ENCODE data around the gene SUPT5H. TPM values are rescaled to one million over a fixed set of nuclear protein-coding genes. Genes with fewer than 3 reads are reported as not detected.

SUPT5H gene
- total RNA-seq, 1 donor from 2014 or later = 142 TPM

- intact Hi-C loops (cut with DNase I) = no loop called here
- H3K36me3 ChIP-seq = peaks cover 71 to 85% of the 10 kb centered on the region in 2 donors
- H3K27me3 ChIP-seq = no peaks in the 10 kb centered on the region
Observed at GRCh38 chr19:39463403-39463802, 18.0 kb downstream of the SUPT5H start.

DNA sequence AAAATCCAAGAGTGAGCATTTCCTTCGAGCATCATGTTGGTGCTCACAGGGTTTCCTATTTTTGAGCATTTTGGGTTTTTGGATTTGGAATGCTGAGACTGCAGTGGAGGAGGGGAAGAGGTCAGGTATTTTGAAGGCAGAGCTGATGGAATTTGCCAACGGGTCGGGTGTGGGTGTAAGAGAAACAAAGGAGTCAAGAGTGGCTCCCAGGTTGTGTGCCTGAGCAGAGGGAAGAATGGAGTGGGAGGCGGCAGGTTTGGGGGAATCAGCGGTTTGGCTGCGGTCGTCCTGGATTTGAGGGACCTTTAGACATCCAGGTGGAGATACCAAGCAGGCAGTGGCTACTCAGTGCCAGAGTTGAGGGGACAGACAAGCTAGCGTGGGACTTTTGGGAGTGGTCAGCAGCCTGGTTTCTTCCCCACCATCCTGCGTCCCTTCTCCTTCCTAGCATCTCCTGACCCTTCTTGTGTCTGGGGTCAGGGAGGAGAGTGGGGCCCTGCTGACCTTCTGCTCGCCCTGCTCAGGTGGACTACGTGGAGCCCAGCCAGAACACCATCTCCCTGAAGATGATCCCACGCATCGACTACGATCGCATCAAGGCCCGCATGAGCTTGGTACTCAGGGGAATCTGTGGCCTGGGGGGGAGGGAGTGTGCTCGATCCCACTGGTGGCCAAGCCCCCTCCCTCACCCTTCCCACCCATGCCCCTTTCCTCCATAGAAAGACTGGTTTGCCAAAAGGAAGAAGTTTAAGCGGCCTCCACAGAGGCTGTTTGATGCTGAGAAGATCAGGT lies 20.8 kb downstream of the SUPT5H start:
- Histone ChIP-seq H3K36me3 (peaks cover 72 to 85% of the 10 kb centered on the region in 2 donors), H3K9me3 (no peaks in the 10 kb centered on the region), H3K4me1 (no peaks in the 10 kb centered on the region), H3K27ac (no peak overlapping the region), H3K27me3 (no peaks in the 10 kb centered on the region), H3K4me3 (no peak overlapping the region)
- intact Hi-C loops (cut with DNase I) = no loop called here
- TF ChIP-seq, protein P1, sequence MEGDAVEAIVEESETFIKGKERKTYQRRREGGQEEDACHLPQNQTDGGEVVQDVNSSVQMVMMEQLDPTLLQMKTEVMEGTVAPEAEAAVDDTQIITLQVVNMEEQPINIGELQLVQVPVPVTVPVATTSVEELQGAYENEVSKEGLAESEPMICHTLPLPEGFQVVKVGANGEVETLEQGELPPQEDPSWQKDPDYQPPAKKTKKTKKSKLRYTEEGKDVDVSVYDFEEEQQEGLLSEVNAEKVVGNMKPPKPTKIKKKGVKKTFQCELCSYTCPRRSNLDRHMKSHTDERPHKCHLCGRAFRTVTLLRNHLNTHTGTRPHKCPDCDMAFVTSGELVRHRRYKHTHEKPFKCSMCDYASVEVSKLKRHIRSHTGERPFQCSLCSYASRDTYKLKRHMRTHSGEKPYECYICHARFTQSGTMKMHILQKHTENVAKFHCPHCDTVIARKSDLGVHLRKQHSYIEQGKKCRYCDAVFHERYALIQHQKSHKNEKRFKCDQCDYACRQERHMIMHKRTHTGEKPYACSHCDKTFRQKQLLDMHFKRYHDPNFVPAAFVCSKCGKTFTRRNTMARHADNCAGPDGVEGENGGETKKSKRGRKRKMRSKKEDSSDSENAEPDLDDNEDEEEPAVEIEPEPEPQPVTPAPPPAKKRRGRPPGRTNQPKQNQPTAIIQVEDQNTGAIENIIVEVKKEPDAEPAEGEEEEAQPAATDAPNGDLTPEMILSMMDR (IDR thresholded peaks at IDR 0.05) = no peak
- DNase-seq (ENCODE audit: low spot score in 2 of 2) = no peak

More at GRCh38 chr19:39463403-39463802, 18.0 kb downstream of the SUPT5H start:
- no peak for DNase-seq (ENCODE audit: low spot score in 2 of 2)
- Histone ChIP-seq H3K4me1 (no peaks in the 10 kb centered on the region), H3K9me3 (no peaks in the 10 kb centered on the region), H3K4me3 (no peak overlapping the region), H3K27ac (no peak overlapping the region)
- TF ChIP-seq, protein P1 (IDR thresholded peaks at IDR 0.05) = no peak

- H3K4me3 ChIP-seq = no peak overlapping the region
- H3K27ac ChIP-seq = no peak overlapping the region
- DNase-seq (ENCODE audit: low spot score in 2 of 2) = no peak
- intact Hi-C loops (cut with DNase I) = no loop called here
- H3K27me3 ChIP-seq = no peaks in the 10 kb centered on the region
- peaks cover 87 to 96% of the 10 kb centered on the region in 2 donors for H3K36me3 ChIP-seq
- H3K4me1 ChIP-seq = no peaks in the 10 kb centered on the region
- no peaks in the 10 kb centered on the region for H3K9me3 ChIP-seq
- TF ChIP-seq, protein P1 (IDR thresholded peaks at IDR 0.05) = no peak
Observed at GRCh38 chr19:39467941-39468340, 22.6 kb downstream of the SUPT5H start.

GRCh38 chr19:39469036-39469435 lies 23.7 kb downstream of the SUPT5H start:
- H3K4me3 ChIP-seq = no peak overlapping the region
- H3K27ac ChIP-seq = no peak overlapping the region
- H3K4me1 ChIP-seq = no peaks in the 10 kb centered on the region
- intact Hi-C loops (cut with DNase I) = no loop called here
- no peaks in the 10 kb centered on the region for H3K27me3 ChIP-seq
- TF ChIP-seq, protein P1 (IDR thresholded peaks at IDR 0.05) = no peak
- peaks cover 96 to 100% of the 10 kb centered on the region in 2 donors for H3K36me3 ChIP-seq
- no peaks in the 10 kb centered on the region for H3K9me3 ChIP-seq
- DNase-seq (ENCODE audit: low spot score in 2 of 2) = no peak

- intact Hi-C loops (cut with DNase I) = no loop called here
- Histone ChIP-seq H3K27me3 (no peaks in the 10 kb centered on the region), H3K4me3 (no peak overlapping the region), H3K9me3 (no peaks in the 10 kb centered on the region), H3K4me1 (no peaks in the 10 kb centered on the region), H3K36me3 (peaks cover 97 to 100% of the 10 kb centered on the region in 2 donors), H3K27ac (no peak overlapping the region)
- no peak for DNase-seq (ENCODE audit: low spot score in 2 of 2)
- TF ChIP-seq, protein P1 (IDR thresholded peaks at IDR 0.05) = no peak
Observed at GRCh38 chr19:39469567-39469966, 24.2 kb downstream of the SUPT5H start.
